HEK293 (cell line): Measurements from ENCODE around the gene PIK3C2G.

ENCODE experiments used
- MYNN ChIP-seq: fragments of 450-650 bp; formaldehyde crosslinking; IDR thresholded peaks from 2 replicates; pipeline ENCODE4 v1.5.1; 2016; ENCODE audit warnings: missing biosample characterization, missing genetic modification characterization, borderline replicate concordance
- ZBTB48 ChIP-seq: fragments of 450-650 bp; formaldehyde crosslinking; IDR thresholded peaks from 2 replicates; pipeline ENCODE4 v1.5.1; 2016; ENCODE audit warnings: missing biosample characterization, missing genetic modification characterization
- ZNF10 ChIP-seq: fragments of 450-650 bp; formaldehyde crosslinking; IDR thresholded peaks from 2 replicates; pipeline ENCODE4 v1.5.1; 2017; ENCODE audit warnings: missing biosample characterization, missing genetic modification characterization
- ZNF223 ChIP-seq: fragments of 450-650 bp; formaldehyde crosslinking; IDR thresholded peaks from 2 replicates; pipeline ENCODE4 v1.5.1; 2016; ENCODE audit warnings: missing biosample characterization, missing genetic modification characterization
- ZNF24 ChIP-seq: fragments of 450-650 bp; formaldehyde crosslinking; IDR thresholded peaks from 2 replicates; pipeline ENCODE4 v1.5.1; 2016; ENCODE audit warnings: missing biosample characterization, missing genetic modification characterization
- ZNF266 ChIP-seq: fragments of 450-650 bp; formaldehyde crosslinking; IDR thresholded peaks from 2 replicates; pipeline ENCODE4 v1.5.1; 2016; ENCODE audit warnings: missing biosample characterization, missing genetic modification characterization, low read depth
- ZNF530 ChIP-seq: fragments of 450-650 bp; formaldehyde crosslinking; IDR thresholded peaks from 2 replicates; pipeline ENCODE4 v1.5.1; 2016; ENCODE audit warnings: low read depth, missing biosample characterization, missing genetic modification characterization
- ZNF792 ChIP-seq: fragments of 450-650 bp; formaldehyde crosslinking; IDR thresholded peaks from 2 replicates; pipeline ENCODE4 v1.5.1; 2016; ENCODE audit warnings: missing biosample characterization, missing genetic modification characterization
- ZSCAN16 ChIP-seq: fragments of 450-650 bp; formaldehyde crosslinking; IDR thresholded peaks from 2 replicates; pipeline ENCODE4 v1.5.1; 2016; ENCODE audit warnings: missing biosample characterization, missing genetic modification characterization
- ZSCAN23 ChIP-seq: fragments of 450-650 bp; formaldehyde crosslinking; IDR thresholded peaks from 2 replicates; pipeline ENCODE4 v1.5.1; 2016; ENCODE audit warnings: missing biosample characterization, missing genetic modification characterization
- TF ChIP-seq, protein P1 (sequence below): fragments of 450-650 bp; formaldehyde crosslinking; IDR thresholded peaks from 2 replicates; pipeline ENCODE4 v1.5.1; 2016; ENCODE audit warnings: missing biosample characterization, missing genetic modification characterization
- TF ChIP-seq, protein P2 (sequence below): fragments of 450-650 bp; formaldehyde crosslinking; IDR thresholded peaks from 2 replicates; pipeline ENCODE4 v1.5.1; 2016; ENCODE audit warnings: missing biosample characterization, missing genetic modification characterization, low read depth
- TF ChIP-seq, protein P3 (sequence below): fragments of 450-650 bp; formaldehyde crosslinking; IDR thresholded peaks from 2 replicates; pipeline ENCODE4 v1.5.1; 2016; ENCODE audit warnings: missing biosample characterization, missing genetic modification characterization

DNA sequence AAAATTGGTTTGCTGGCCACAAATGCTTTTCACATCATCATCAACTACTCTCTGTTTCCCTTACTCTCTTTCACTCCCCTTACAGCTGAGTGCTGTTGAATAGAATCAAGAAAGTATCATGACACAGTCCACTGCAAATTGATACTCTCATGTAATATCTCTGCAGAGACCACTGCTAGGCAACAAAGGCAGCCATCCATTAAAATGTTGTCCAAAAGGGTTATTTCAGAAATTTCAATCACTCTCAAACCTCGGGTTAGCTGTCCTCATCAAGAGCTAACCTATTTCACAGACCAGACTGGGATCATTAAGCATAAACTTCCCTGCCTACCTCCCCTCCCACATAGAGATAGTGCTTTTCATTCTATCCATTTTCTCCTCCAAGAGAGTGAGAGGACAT lies 289.8 kb downstream of the PIK3C2G start:
- TF ChIP-seq ZBTB48 (tag by site-specific recombination) (no peak), ZNF10 (no peak), ZNF223 (tag by site-specific recombination) (no peak), ZNF266 (tag by site-specific recombination) (no peak), ZSCAN16 (tag by site-specific recombination) (no peak), MYNN (tag by site-specific recombination) (no peak), ZNF792 (tag by site-specific recombination) (no peak), ZNF530 (no peak), ZSCAN23 (no peak), ZNF24 (no peak)
- TF ChIP-seq, protein P1, sequence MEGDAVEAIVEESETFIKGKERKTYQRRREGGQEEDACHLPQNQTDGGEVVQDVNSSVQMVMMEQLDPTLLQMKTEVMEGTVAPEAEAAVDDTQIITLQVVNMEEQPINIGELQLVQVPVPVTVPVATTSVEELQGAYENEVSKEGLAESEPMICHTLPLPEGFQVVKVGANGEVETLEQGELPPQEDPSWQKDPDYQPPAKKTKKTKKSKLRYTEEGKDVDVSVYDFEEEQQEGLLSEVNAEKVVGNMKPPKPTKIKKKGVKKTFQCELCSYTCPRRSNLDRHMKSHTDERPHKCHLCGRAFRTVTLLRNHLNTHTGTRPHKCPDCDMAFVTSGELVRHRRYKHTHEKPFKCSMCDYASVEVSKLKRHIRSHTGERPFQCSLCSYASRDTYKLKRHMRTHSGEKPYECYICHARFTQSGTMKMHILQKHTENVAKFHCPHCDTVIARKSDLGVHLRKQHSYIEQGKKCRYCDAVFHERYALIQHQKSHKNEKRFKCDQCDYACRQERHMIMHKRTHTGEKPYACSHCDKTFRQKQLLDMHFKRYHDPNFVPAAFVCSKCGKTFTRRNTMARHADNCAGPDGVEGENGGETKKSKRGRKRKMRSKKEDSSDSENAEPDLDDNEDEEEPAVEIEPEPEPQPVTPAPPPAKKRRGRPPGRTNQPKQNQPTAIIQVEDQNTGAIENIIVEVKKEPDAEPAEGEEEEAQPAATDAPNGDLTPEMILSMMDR, result no peak
- TF ChIP-seq, protein P2, sequence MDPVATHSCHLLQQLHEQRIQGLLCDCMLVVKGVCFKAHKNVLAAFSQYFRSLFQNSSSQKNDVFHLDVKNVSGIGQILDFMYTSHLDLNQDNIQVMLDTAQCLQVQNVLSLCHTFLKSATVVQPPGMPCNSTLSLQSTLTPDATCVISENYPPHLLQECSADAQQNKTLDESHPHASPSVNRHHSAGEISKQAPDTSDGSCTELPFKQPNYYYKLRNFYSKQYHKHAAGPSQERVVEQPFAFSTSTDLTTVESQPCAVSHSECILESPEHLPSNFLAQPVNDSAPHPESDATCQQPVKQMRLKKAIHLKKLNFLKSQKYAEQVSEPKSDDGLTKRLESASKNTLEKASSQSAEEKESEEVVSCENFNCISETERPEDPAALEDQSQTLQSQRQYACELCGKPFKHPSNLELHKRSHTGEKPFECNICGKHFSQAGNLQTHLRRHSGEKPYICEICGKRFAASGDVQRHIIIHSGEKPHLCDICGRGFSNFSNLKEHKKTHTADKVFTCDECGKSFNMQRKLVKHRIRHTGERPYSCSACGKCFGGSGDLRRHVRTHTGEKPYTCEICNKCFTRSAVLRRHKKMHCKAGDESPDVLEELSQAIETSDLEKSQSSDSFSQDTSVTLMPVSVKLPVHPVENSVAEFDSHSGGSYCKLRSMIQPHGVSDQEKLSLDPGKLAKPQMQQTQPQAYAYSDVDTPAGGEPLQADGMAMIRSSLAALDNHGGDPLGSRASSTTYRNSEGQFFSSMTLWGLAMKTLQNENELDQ (tag by site-specific recombination), result no peak
- TF ChIP-seq, protein P3, sequence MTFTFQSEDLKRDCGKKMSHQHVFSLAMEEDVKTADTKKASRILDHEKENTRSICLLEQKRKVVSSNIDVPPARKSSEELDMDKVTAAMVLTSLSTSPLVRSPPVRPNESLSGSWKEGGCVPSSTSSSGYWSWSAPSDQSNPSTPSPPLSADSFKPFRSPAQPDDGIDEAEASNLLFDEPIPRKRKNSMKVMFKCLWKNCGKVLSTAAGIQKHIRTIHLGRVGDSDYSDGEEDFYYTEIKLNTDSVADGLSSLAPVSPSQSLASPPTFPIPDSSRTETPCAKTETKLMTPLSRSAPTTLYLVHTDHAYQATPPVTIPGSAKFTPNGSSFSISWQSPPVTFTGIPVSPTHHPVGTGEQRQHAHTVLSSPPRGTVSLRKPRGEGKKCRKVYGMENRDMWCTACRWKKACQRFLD, result no peak
